ENCODE measurements around the gene SSU72.
"Not testable (repeated sequence)": the region's sequence is repeated elsewhere in the genome, so short reads cannot be mapped to it uniquely, and the experiment has no call there.

SSU72 gene

GRCh38 chr1:1522536-1522935, 52.1 kb downstream of the SSU72 start:
- not testable (repeated sequence) for H3K4me1 ChIP-seq (ENCODE audit: control insufficient read depth in 5 of 5, insufficient read depth in 5 of 5, low read length in 5 of 5); H3K9ac ChIP-seq (ENCODE audit: low read length in 5 of 5); H3K27ac ChIP-seq (ENCODE audit: low read depth, low read length); H3K9me3 ChIP-seq (ENCODE audit: control insufficient read depth in 5 of 5, low read length in 5 of 5); H3K4me3 ChIP-seq (ENCODE audit: low read depth in 1 of 5, low read length in 5 of 5); H3K27me3 ChIP-seq (ENCODE audit: control insufficient read depth in 5 of 5, insufficient read depth in 4 of 5, low read length in 5 of 5)
- peaks cover 0 to 71% (median 31%) of the 10 kb centered on the region in 5 donors for H3K36me3 ChIP-seq (ENCODE audit: control insufficient read depth in 5 of 5, insufficient read depth in 5 of 5, low read length in 5 of 5)

GRCh38 chr1:1521331-1521730, 53.3 kb downstream of the SSU72 start:
- peaks cover 0 to 68% (median 26%) of the 10 kb centered on the region in 5 donors for H3K36me3 ChIP-seq (ENCODE audit: control insufficient read depth in 5 of 5, insufficient read depth in 5 of 5, low read length in 5 of 5)
- no peak overlapping the region for H3K9ac ChIP-seq (ENCODE audit: low read length in 5 of 5)
- H3K9me3 ChIP-seq (ENCODE audit: control insufficient read depth in 5 of 5, low read length in 5 of 5): no peaks in the 10 kb centered on the region
- H3K4me1 ChIP-seq (ENCODE audit: control insufficient read depth in 5 of 5, insufficient read depth in 5 of 5, low read length in 5 of 5): no peaks in the 10 kb centered on the region
- H3K27me3 ChIP-seq (ENCODE audit: control insufficient read depth in 5 of 5, insufficient read depth in 4 of 5, low read length in 5 of 5): no peaks in the 10 kb centered on the region
- no peak overlapping the region for H3K27ac ChIP-seq (ENCODE audit: low read depth, low read length)
- no peak overlapping the region for H3K4me3 ChIP-seq (ENCODE audit: low read depth in 1 of 5, low read length in 5 of 5)

GRCh38 chr1:1519805-1520505, 54.7 kb downstream of the SSU72 start:
- not testable (repeated sequence) for H3K9ac ChIP-seq (ENCODE audit: low read length in 5 of 5); H3K9me3 ChIP-seq (ENCODE audit: control insufficient read depth in 5 of 5, low read length in 5 of 5); H3K4me1 ChIP-seq (ENCODE audit: control insufficient read depth in 5 of 5, insufficient read depth in 5 of 5, low read length in 5 of 5); H3K4me3 ChIP-seq (ENCODE audit: low read depth in 1 of 5, low read length in 5 of 5); H3K27ac ChIP-seq (ENCODE audit: low read depth, low read length); H3K27me3 ChIP-seq (ENCODE audit: control insufficient read depth in 5 of 5, insufficient read depth in 4 of 5, low read length in 5 of 5)
- peaks cover 0 to 60% (median 24%) of the 10 kb centered on the region in 5 donors for H3K36me3 ChIP-seq (ENCODE audit: control insufficient read depth in 5 of 5, insufficient read depth in 5 of 5, low read length in 5 of 5)

- not testable (repeated sequence) for H3K27ac ChIP-seq (ENCODE audit: low read depth, low read length); H3K9ac ChIP-seq (ENCODE audit: low read length in 5 of 5); H3K4me3 ChIP-seq (ENCODE audit: low read depth in 1 of 5, low read length in 5 of 5); H3K27me3 ChIP-seq (ENCODE audit: control insufficient read depth in 5 of 5, insufficient read depth in 4 of 5, low read length in 5 of 5); H3K4me1 ChIP-seq (ENCODE audit: control insufficient read depth in 5 of 5, insufficient read depth in 5 of 5, low read length in 5 of 5); H3K9me3 ChIP-seq (ENCODE audit: control insufficient read depth in 5 of 5, low read length in 5 of 5)
- peaks cover 0 to 54% (median 21%) of the 10 kb centered on the region in 5 donors for H3K36me3 ChIP-seq (ENCODE audit: control insufficient read depth in 5 of 5, insufficient read depth in 5 of 5, low read length in 5 of 5)
Observed at GRCh38 chr1:1518621-1519007, 56.0 kb downstream of the SSU72 start.

GRCh38 chr1:1517973-1518620, 56.6 kb downstream of the SSU72 start:
- peaks cover 0 to 5% (median 3%) of the 10 kb centered on the region in 5 donors for H3K4me1 ChIP-seq (ENCODE audit: control insufficient read depth in 5 of 5, insufficient read depth in 5 of 5, low read length in 5 of 5)
- peaks cover 0 to 49% (median 21%) of the 10 kb centered on the region in 5 donors for H3K36me3 ChIP-seq (ENCODE audit: control insufficient read depth in 5 of 5, insufficient read depth in 5 of 5, low read length in 5 of 5)
- no peak overlapping the region for H3K4me3 ChIP-seq (ENCODE audit: low read depth in 1 of 5, low read length in 5 of 5)
- H3K27ac ChIP-seq (ENCODE audit: low read depth, low read length): no peak overlapping the region
- H3K27me3 ChIP-seq (ENCODE audit: control insufficient read depth in 5 of 5, insufficient read depth in 4 of 5, low read length in 5 of 5): no peaks in the 10 kb centered on the region
- H3K9ac ChIP-seq (ENCODE audit: low read length in 5 of 5): no peak overlapping the region
- H3K9me3 ChIP-seq (ENCODE audit: control insufficient read depth in 5 of 5, low read length in 5 of 5): no peaks in the 10 kb centered on the region

- H3K36me3 ChIP-seq (ENCODE audit: control insufficient read depth in 5 of 5, insufficient read depth in 5 of 5, low read length in 5 of 5): peaks cover 0 to 40% (median 21%) of the 10 kb centered on the region in 5 donors
- H3K4me3 ChIP-seq (ENCODE audit: low read depth in 1 of 5, low read length in 5 of 5); H3K27ac ChIP-seq (ENCODE audit: low read depth, low read length); H3K9me3 ChIP-seq (ENCODE audit: control insufficient read depth in 5 of 5, low read length in 5 of 5); H3K27me3 ChIP-seq (ENCODE audit: control insufficient read depth in 5 of 5, insufficient read depth in 4 of 5, low read length in 5 of 5); H3K9ac ChIP-seq (ENCODE audit: low read length in 5 of 5); H3K4me1 ChIP-seq (ENCODE audit: control insufficient read depth in 5 of 5, insufficient read depth in 5 of 5, low read length in 5 of 5): not testable (repeated sequence)
Observed at GRCh38 chr1:1516923-1517322, 57.7 kb downstream of the SSU72 start.

- not testable (repeated sequence) for H3K9me3 ChIP-seq (ENCODE audit: control insufficient read depth in 5 of 5, low read length in 5 of 5); H3K27ac ChIP-seq (ENCODE audit: low read depth, low read length); H3K9ac ChIP-seq (ENCODE audit: low read length in 5 of 5); H3K4me3 ChIP-seq (ENCODE audit: low read depth in 1 of 5, low read length in 5 of 5); H3K27me3 ChIP-seq (ENCODE audit: control insufficient read depth in 5 of 5, insufficient read depth in 4 of 5, low read length in 5 of 5)
- peaks cover 2 to 18% (median 12%) of the 10 kb centered on the region in 5 donors for H3K4me1 ChIP-seq (ENCODE audit: control insufficient read depth in 5 of 5, insufficient read depth in 5 of 5, low read length in 5 of 5)
- H3K36me3 ChIP-seq (ENCODE audit: control insufficient read depth in 5 of 5, insufficient read depth in 5 of 5, low read length in 5 of 5): peaks cover 0 to 19% (median 10%) of the 10 kb centered on the region in 5 donors
Observed at GRCh38 chr1:1514376-1514775, 60.3 kb downstream of the SSU72 start.

- peaks cover 0 to 17% (median 9%) of the 10 kb centered on the region in 5 donors for H3K36me3 ChIP-seq (ENCODE audit: control insufficient read depth in 5 of 5, insufficient read depth in 5 of 5, low read length in 5 of 5)
Observed at GRCh38 chr1:1513675-1514074, 61.0 kb downstream of the SSU72 start.

GRCh38 chr1:1512425-1512824, 62.2 kb downstream of the SSU72 start:
- H3K27ac ChIP-seq (ENCODE audit: low read depth, low read length); H3K9me3 ChIP-seq (ENCODE audit: control insufficient read depth in 5 of 5, low read length in 5 of 5); H3K27me3 ChIP-seq (ENCODE audit: control insufficient read depth in 5 of 5, insufficient read depth in 4 of 5, low read length in 5 of 5); H3K36me3 ChIP-seq (ENCODE audit: control insufficient read depth in 5 of 5, insufficient read depth in 5 of 5, low read length in 5 of 5): not testable (repeated sequence)
- peak overlapping the region in 4 of 5 donors; percentile 41 to 96 (median 69) for H3K4me3 ChIP-seq (ENCODE audit: low read depth in 1 of 5, low read length in 5 of 5)
- peak overlapping the region in 1 of 5 donors; percentile 59 for H3K9ac ChIP-seq (ENCODE audit: low read length in 5 of 5)
- peaks cover 2 to 18% (median 12%) of the 10 kb centered on the region in 5 donors for H3K4me1 ChIP-seq (ENCODE audit: control insufficient read depth in 5 of 5, insufficient read depth in 5 of 5, low read length in 5 of 5)

More at GRCh38 chr1:1513675-1514074, 61.0 kb downstream of the SSU72 start:
- H3K27me3 ChIP-seq (ENCODE audit: control insufficient read depth in 5 of 5, insufficient read depth in 4 of 5, low read length in 5 of 5); H3K4me3 ChIP-seq (ENCODE audit: low read depth in 1 of 5, low read length in 5 of 5); H3K9ac ChIP-seq (ENCODE audit: low read length in 5 of 5); H3K9me3 ChIP-seq (ENCODE audit: control insufficient read depth in 5 of 5, low read length in 5 of 5); H3K27ac ChIP-seq (ENCODE audit: low read depth, low read length): not testable (repeated sequence)
- H3K4me1 ChIP-seq (ENCODE audit: control insufficient read depth in 5 of 5, insufficient read depth in 5 of 5, low read length in 5 of 5): peaks cover 2 to 18% (median 12%) of the 10 kb centered on the region in 5 donors

- Histone ChIP-seq H3K27me3 (ENCODE audit: control insufficient read depth in 5 of 5, insufficient read depth in 4 of 5, low read length in 5 of 5) (no peaks in the 10 kb centered on the region), H3K9ac (ENCODE audit: low read length in 5 of 5) (peak within 1 kb of the TSS; percentile 44 to 88 (median 79)), H3K27ac (ENCODE audit: low read depth, low read length) (peak within 1 kb of the TSS; percentile 76), H3K36me3 (ENCODE audit: control insufficient read depth in 5 of 5, insufficient read depth in 5 of 5, low read length in 5 of 5) (peaks cover 0 to 4% (median 0%) of the 10 kb centered on the region in 5 donors), H3K4me3 (ENCODE audit: low read depth in 1 of 5, low read length in 5 of 5) (peak within 1 kb of the TSS; percentile 60 to 96 (median 87)), H3K9me3 (ENCODE audit: control insufficient read depth in 5 of 5, low read length in 5 of 5) (no peaks in the 10 kb centered on the region), H3K4me1 (ENCODE audit: control insufficient read depth in 5 of 5, insufficient read depth in 5 of 5, low read length in 5 of 5) (peaks cover 2 to 18% (median 12%) of the 10 kb centered on the region in 5 donors)
Observed at GRCh38 chr1:1511533-1512285, 63.0 kb downstream of the SSU72 start, which contains the start of gene ATAD3A. Gene ATAD3A, plus strand, starts transcription at chr1:1512162. Its CDS starts 107 bp downstream, at chr1:1512269.
